Measurements from ENCODE around the gene NLGN1. TPM values are rescaled to one million over a fixed set of nuclear protein-coding genes. Genes with fewer than 3 reads are reported as not detected.

NLGN1 gene
- total and polyA plus RNA-seq, 2 of the 13 experiments (the other 11 are each of a cell fraction or from before 2014, with no cell fraction given) = not detected

DNA sequence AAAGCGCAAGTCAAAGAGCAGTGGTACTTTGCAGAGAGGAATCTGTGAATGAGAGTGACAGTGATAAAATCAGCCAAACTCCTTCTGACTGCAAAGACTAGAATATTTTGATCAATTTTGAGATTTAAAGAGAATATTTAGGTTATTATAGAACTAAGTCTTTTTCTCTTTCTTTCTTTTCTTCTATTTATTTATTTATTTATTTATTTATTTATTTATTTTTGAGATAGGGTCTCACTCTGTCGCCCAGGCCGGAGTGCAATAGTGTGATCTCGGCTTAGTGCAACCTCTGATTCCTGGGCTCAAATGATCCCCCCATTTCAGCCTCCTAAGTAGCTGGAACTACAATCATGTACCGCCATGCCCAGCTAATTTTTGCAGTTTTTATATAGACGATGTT is 857.9 kb downstream of the NLGN1 start (continued):
- TF ChIP-seq, protein P1, sequence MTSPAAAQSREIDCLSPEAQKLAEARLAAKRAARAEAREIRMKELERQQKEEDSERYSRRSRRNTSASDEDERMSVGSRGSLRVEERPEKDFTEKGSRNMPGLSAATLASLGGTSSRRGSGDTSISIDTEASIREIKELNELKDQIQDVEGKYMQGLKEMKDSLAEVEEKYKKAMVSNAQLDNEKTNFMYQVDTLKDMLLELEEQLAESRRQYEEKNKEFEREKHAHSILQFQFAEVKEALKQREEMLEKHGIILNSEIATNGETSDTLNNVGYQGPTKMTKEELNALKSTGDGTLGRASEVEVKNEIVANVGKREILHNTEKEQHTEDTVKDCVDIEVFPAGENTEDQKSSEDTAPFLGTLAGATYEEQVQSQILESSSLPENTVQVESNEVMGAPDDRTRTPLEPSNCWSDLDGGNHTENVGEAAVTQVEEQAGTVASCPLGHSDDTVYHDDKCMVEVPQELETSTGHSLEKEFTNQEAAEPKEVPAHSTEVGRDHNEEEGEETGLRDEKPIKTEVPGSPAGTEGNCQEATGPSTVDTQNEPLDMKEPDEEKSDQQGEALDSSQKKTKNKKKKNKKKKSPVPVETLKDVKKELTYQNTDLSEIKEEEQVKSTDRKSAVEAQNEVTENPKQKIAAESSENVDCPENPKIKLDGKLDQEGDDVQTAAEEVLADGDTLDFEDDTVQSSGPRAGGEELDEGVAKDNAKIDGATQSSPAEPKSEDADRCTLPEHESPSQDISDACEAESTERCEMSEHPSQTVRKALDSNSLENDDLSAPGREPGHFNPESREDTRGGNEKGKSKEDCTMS (CRISPR knock-in tag; conservative IDR thresholded peaks at IDR 0.05) = no peak
- TF ChIP-seq HMG20B (CRISPR knock-in tag; conservative IDR thresholded peaks at IDR 0.05) = no peak
- TF ChIP-seq ZNF569 (CRISPR knock-in tag; IDR thresholded peaks at IDR 0.05; ENCODE audit: borderline replicate concordance) = no peak
- TF ChIP-seq GTF2F1 (IDR thresholded peaks at IDR 0.05; ENCODE audit: low read length) = no peak
- no peak for TF ChIP-seq NR2F6 (IDR thresholded peaks at IDR 0.05)
- TF ChIP-seq NR2F6 (CRISPR knock-in tag; IDR thresholded peaks at IDR 0.05) = no peak
- TF ChIP-seq PTBP1 (IDR thresholded peaks at IDR 0.05; ENCODE audit: low read depth, low read length, poor library complexity, severe bottlenecking) = no peak
- TF ChIP-seq ZNF773 (CRISPR knock-in tag; IDR thresholded peaks at IDR 0.05; ENCODE audit: borderline replicate concordance) = no peak
- no peak for TF ChIP-seq RFX5 (IDR thresholded peaks at IDR 0.05; ENCODE audit: low read depth, low read length)

DNA sequence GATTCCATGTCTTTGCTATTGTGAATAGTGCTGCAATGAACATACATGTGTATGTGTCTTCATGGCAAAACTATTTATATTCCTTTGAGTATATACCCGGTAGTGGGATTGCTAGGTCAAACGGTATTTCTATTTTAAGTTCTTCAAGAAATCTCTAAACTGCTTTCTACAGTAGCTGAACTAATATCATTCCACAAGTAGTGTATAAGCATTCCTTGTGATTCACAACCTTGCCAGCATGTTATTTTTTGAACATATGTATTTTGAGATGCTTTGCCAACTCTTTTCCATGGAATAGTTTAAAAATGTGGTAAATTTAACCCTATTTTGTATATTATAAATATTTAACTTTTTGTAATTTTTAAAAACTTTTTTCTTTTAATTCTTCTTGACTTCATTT is 868.9 kb downstream of the NLGN1 start:
- ChIA-PET CTCF (ENCODE audit: low intra/inter-chr PET ratio, low total read pairs) (no interaction called here), POLR2A (no interaction called here)
- no peak overlapping the region for H3K4me3 ChIP-seq (replicated peaks in 1 of 3; ENCODE audit: insufficient read depth in 1 of 3, low read depth in 2 of 3, low read length in 3 of 3)
- ATAC-seq (no peak), DNase-seq (ENCODE audit: low spot score) (no peak), FAIRE-seq (no peak)
- no peaks in the 10 kb centered on the region for H3K9me3 ChIP-seq (ENCODE audit: low read length)
- no peaks in the 10 kb centered on the region for H3K36me3 ChIP-seq (replicated peaks in 1 of 2; ENCODE audit: control insufficient read depth in 1 of 2, insufficient read depth in 2 of 2, low read length in 2 of 2)
- no peak overlapping the region for H3K27ac ChIP-seq (ENCODE audit: extremely low read length, insufficient read depth, low read length)
- 0% methylated on average over 2 of the region's 2 CpGs for WGBS (ENCODE audit: low lambda C conversion rate)
- H3K79me2 ChIP-seq (ENCODE audit: insufficient read depth, low read length) = no peaks in the 10 kb centered on the region
- H3K9ac ChIP-seq (ENCODE audit: insufficient read depth, low read depth, low read length) = no peak overlapping the region
- H2AFZ ChIP-seq (ENCODE audit: low read length) = no peak overlapping the region
- in situ Hi-C loops (cut with HindIII; ENCODE audit: extremely low pct_ligation_motif_present, low pct_unique_long_range_greater_than_20kb) (no loop called here), intact Hi-C loops (cut with micrococcal nuclease; ENCODE audit: unreplicated experiment) (no loop called here)
- no TSS peak for BruUV-seq (replicated peaks)
- H3K27me3 ChIP-seq (ENCODE audit: control insufficient read depth in 1 of 2, insufficient read depth in 2 of 2, low read length in 2 of 2) = no peaks in the 10 kb centered on the region
- H3K4me2 ChIP-seq (ENCODE audit: low read depth, low read length) = no peak overlapping the region
- H4K20me1 ChIP-seq (ENCODE audit: insufficient read depth, low read length) = no peaks in the 10 kb centered on the region
- no peaks in the 10 kb centered on the region for H3K4me1 ChIP-seq (ENCODE audit: insufficient read depth, low read length)
- TF ChIP-seq ZSCAN29 (CRISPR knock-in tag; conservative IDR thresholded peaks at IDR 0.05) = no peak
- TF ChIP-seq, protein P2, sequence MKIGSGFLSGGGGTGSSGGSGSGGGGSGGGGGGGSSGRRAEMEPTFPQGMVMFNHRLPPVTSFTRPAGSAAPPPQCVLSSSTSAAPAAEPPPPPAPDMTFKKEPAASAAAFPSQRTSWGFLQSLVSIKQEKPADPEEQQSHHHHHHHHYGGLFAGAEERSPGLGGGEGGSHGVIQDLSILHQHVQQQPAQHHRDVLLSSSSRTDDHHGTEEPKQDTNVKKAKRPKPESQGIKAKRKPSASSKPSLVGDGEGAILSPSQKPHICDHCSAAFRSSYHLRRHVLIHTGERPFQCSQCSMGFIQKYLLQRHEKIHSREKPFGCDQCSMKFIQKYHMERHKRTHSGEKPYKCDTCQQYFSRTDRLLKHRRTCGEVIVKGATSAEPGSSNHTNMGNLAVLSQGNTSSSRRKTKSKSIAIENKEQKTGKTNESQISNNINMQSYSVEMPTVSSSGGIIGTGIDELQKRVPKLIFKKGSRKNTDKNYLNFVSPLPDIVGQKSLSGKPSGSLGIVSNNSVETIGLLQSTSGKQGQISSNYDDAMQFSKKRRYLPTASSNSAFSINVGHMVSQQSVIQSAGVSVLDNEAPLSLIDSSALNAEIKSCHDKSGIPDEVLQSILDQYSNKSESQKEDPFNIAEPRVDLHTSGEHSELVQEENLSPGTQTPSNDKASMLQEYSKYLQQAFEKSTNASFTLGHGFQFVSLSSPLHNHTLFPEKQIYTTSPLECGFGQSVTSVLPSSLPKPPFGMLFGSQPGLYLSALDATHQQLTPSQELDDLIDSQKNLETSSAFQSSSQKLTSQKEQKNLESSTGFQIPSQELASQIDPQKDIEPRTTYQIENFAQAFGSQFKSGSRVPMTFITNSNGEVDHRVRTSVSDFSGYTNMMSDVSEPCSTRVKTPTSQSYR (CRISPR knock-in tag; IDR thresholded peaks at IDR 0.05; ENCODE audit: borderline replicate concordance) = no peak
- no peak for TF ChIP-seq MTF2 (CRISPR knock-in tag; IDR thresholded peaks at IDR 0.05; ENCODE audit: borderline replicate concordance)
- no peak for TF ChIP-seq ZNF790 (CRISPR knock-in tag; IDR thresholded peaks at IDR 0.05; ENCODE audit: borderline replicate concordance)
- TF ChIP-seq, protein P3, sequence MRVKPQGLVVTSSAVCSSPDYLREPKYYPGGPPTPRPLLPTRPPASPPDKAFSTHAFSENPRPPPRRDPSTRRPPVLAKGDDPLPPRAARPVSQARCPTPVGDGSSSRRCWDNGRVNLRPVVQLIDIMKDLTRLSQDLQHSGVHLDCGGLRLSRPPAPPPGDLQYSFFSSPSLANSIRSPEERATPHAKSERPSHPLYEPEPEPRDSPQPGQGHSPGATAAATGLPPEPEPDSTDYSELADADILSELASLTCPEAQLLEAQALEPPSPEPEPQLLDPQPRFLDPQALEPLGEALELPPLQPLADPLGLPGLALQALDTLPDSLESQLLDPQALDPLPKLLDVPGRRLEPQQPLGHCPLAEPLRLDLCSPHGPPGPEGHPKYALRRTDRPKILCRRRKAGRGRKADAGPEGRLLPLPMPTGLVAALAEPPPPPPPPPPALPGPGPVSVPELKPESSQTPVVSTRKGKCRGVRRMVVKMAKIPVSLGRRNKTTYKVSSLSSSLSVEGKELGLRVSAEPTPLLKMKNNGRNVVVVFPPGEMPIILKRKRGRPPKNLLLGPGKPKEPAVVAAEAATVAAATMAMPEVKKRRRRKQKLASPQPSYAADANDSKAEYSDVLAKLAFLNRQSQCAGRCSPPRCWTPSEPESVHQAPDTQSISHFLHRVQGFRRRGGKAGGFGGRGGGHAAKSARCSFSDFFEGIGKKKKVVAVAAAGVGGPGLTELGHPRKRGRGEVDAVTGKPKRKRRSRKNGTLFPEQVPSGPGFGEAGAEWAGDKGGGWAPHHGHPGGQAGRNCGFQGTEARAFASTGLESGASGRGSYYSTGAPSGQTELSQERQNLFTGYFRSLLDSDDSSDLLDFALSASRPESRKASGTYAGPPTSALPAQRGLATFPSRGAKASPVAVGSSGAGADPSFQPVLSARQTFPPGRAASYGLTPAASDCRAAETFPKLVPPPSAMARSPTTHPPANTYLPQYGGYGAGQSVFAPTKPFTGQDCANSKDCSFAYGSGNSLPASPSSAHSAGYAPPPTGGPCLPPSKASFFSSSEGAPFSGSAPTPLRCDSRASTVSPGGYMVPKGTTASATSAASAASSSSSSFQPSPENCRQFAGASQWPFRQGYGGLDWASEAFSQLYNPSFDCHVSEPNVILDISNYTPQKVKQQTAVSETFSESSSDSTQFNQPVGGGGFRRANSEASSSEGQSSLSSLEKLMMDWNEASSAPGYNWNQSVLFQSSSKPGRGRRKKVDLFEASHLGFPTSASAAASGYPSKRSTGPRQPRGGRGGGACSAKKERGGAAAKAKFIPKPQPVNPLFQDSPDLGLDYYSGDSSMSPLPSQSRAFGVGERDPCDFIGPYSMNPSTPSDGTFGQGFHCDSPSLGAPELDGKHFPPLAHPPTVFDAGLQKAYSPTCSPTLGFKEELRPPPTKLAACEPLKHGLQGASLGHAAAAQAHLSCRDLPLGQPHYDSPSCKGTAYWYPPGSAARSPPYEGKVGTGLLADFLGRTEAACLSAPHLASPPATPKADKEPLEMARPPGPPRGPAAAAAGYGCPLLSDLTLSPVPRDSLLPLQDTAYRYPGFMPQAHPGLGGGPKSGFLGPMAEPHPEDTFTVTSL (CRISPR knock-in tag; IDR thresholded peaks at IDR 0.05; ENCODE audit: borderline replicate concordance) = no peak
